ENCODE measurements around the gene SCAF11.
"Not testable (repeated sequence)": the region's sequence is repeated elsewhere in the genome, so short reads cannot be mapped to it uniquely, and the experiment has no call there.

SCAF11 gene

GRCh38 chr12:45990468-45991283 lies at the start of gene SCAF11:
TSS of gene SCAF11 (minus strand) at chr12:45990574. CDS start at chr12:45964167, 26,407 bp downstream.
- TF ChIP-seq CTCF (conservative IDR thresholded peaks at IDR 0.05; ENCODE audit: low read length): peak; percentile 84
- peak within 1 kb of the TSS; percentile 87 for H3K4me3 ChIP-seq (ENCODE audit: low read length)

GRCh38 chr12:46037066-46037465 lies 46.7 kb upstream of the SCAF11 start:
- H3K4me3 ChIP-seq (ENCODE audit: low read length); DNase-seq (ENCODE audit: low read depth): not testable (repeated sequence)

More at GRCh38 chr12:45990468-45991283, at the start of gene SCAF11:
- DNase-seq (ENCODE audit: low read depth): peak; percentile 100

- no peak for TF ChIP-seq CTCF (conservative IDR thresholded peaks at IDR 0.05; ENCODE audit: low read length)
Observed at GRCh38 chr12:46027172-46027571, 36.8 kb upstream of the SCAF11 start.

GRCh38 chr12:46024099-46024498 lies 33.7 kb upstream of the SCAF11 start:
- H3K4me3 ChIP-seq (ENCODE audit: low read length): no peak overlapping the region
- no peak for TF ChIP-seq CTCF (conservative IDR thresholded peaks at IDR 0.05; ENCODE audit: low read length)
- no peak for DNase-seq (ENCODE audit: low read depth)

More at GRCh38 chr12:46027172-46027571, 36.8 kb upstream of the SCAF11 start:
- no peak for DNase-seq (ENCODE audit: low read depth)
- no peak overlapping the region for H3K4me3 ChIP-seq (ENCODE audit: low read length)

GRCh38 chr12:46020768-46021167 lies 30.4 kb upstream of the SCAF11 start:
- no peak overlapping the region for H3K4me3 ChIP-seq (ENCODE audit: low read length)
- DNase-seq (ENCODE audit: low read depth): no peak
- TF ChIP-seq CTCF (conservative IDR thresholded peaks at IDR 0.05; ENCODE audit: low read length): no peak

- DNase-seq (ENCODE audit: low read depth); H3K4me3 ChIP-seq (ENCODE audit: low read length): not testable (repeated sequence)
Observed at GRCh38 chr12:46018712-46019111, 28.3 kb upstream of the SCAF11 start.

- H3K4me3 ChIP-seq (ENCODE audit: low read length); DNase-seq (ENCODE audit: low read depth): not testable (repeated sequence)
Observed at GRCh38 chr12:46017866-46018375, 27.5 kb upstream of the SCAF11 start.

GRCh38 chr12:46005823-46006222 lies 15.4 kb upstream of the SCAF11 start:
- no peak overlapping the region for H3K4me3 ChIP-seq (ENCODE audit: low read length)
- no peak for DNase-seq (ENCODE audit: low read depth)
- no peak for TF ChIP-seq CTCF (conservative IDR thresholded peaks at IDR 0.05; ENCODE audit: low read length)
